Omental fat pad (tissue), 4 donors: ENCODE results near the gene FPR1. TPM values are rescaled to one million over a fixed set of nuclear protein-coding genes. Genes with fewer than 3 reads are reported as not detected.
A peak's percentile ranks its signal among the peaks of the same experiment; 100 is the strongest.

Source experiments
- ATAC-seq: fragments of 150-250 bp; one replicate; pipeline ENCODE4 v1.9.1; 2016; ENCODE audit warnings: mild to moderate bottlenecking, moderate library complexity; ENCODE audit not compliant: low FRiP score
- DNase-seq: peaks from one replicate; pipeline ENCODE4 v3.0.0-alpha.2; 2019; ENCODE audit warnings: low spot score
- total RNA-seq, 4 donors: library from RNA; depleted of rRNA; stranded (reverse); fragments of >200 nt; gene quantifications; one replicate each; pipeline ENCODE4 v1.1.0, GENCODE V29; 2016
- TF ChIP-seq, protein P1 (sequence below), 3 donors: fragments of 450-650 bp; IDR thresholded peaks; one replicate each; pipeline ENCODE4 v1.5.1; 2016 to 2017; ENCODE audit warnings: antibody characterized with exemption in 3 of 3, mild to moderate bottlenecking in 3 of 3, moderate library complexity in 2 of 3

FPR1 gene
- total RNA-seq, 4 donors from 2014 or later, result 15.0 to 77.5 (median 56.5) TPM

- TF ChIP-seq, protein P1, sequence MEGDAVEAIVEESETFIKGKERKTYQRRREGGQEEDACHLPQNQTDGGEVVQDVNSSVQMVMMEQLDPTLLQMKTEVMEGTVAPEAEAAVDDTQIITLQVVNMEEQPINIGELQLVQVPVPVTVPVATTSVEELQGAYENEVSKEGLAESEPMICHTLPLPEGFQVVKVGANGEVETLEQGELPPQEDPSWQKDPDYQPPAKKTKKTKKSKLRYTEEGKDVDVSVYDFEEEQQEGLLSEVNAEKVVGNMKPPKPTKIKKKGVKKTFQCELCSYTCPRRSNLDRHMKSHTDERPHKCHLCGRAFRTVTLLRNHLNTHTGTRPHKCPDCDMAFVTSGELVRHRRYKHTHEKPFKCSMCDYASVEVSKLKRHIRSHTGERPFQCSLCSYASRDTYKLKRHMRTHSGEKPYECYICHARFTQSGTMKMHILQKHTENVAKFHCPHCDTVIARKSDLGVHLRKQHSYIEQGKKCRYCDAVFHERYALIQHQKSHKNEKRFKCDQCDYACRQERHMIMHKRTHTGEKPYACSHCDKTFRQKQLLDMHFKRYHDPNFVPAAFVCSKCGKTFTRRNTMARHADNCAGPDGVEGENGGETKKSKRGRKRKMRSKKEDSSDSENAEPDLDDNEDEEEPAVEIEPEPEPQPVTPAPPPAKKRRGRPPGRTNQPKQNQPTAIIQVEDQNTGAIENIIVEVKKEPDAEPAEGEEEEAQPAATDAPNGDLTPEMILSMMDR (IDR thresholded peaks at IDR 0.05), result no peak
- DNase-seq, result peak; percentile 33
- peak; percentile 7 for ATAC-seq
These were observed 48.7 kb downstream of the FPR1 start for GRCh38 chr19:51702825-51703574.

DNA sequence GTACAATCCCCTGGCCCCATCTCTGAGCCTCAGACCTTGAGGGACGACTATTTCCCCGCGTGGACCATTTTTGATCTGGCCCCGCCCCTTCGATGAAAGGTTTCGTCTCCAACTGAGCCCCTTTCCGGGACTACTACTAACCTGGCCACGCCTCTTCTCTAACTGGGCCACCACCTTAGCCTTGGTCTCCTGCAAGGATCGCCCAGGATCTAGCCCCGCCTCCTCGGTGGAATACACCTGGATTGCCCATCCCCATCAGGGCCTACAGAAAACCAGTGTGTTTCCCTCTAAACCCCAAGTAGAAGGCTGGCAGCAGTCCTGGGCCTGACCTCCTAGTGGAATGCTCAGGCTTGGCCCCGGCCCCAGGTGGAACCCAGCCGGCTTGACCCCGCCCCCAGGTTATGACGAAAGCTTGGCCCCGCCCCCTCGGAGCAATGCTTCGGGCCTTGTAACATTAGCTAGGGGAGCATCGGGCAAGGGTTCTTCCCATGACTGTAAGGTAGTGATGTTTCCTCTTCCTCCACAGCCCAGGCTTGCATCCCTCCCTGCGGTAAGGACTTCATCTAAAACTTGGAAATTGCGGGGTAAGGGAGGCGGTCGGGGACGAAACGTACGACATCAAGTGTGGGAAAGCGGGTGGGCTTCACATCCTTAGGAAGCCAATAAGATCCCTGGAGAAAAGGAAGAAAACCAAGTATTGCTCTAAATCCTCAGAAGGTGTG is 49.4 kb downstream of the FPR1 start:
- DNase-seq (peak; percentile 81), ATAC-seq (peak; percentile 24)
- TF ChIP-seq, protein P1 (IDR thresholded peaks at IDR 0.05), result no peak

DNA sequence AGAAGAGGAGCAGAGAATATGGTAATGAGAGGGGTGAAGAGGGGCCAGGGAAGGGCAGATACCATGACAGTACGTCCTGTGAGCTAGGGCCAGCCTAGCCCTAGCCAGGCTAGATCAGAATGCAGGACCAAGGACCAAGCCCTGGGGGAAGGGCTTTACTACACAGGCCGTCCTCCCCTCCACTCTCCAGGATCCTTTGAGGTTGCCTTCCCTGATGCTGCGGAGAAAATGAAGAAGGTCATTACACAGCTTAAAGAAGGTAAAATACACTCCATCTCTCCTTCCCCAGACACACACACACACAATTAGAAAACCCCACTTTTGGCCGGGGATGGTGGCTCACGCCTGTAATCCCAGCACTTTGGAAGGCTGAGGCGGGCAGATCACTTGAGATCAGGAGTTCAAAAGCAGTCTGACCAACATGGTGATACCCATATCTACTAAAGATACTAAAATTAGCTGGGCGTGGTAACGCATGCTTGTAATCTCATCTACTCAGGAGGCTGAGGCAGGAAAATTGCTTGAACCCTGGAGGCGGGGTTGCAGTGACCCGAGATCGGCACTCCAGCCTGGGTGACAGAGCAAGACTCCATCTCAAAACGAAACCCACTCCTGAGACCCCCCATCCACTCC is 50.1 kb downstream of the FPR1 start:
- DNase-seq (peak; percentile 18), ATAC-seq (peak; percentile 0)
- TF ChIP-seq, protein P1 (IDR thresholded peaks at IDR 0.05), result no peak

DNA sequence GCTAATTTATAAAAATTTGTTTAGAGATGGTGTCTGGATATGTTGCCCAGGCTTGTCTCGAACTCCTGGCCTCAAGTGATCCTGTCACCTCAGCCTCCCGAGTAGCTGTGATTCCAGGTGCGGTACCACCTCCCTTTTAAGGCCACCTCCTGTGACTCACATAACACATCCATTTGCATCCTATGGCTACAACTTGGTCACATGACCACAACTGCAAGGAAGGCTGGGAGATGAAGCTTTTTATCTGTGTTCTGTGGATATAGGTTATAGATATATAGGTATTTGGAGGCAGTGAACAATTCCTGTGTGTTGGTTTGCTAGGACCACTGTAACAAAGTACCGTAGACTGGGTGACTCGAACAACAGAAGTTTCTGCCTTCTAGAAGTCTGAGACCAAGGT is 52.5 kb downstream of the FPR1 start:
- no peak for DNase-seq
- TF ChIP-seq, protein P1 (IDR thresholded peaks at IDR 0.05), result no peak
- no peak for ATAC-seq

DNA sequence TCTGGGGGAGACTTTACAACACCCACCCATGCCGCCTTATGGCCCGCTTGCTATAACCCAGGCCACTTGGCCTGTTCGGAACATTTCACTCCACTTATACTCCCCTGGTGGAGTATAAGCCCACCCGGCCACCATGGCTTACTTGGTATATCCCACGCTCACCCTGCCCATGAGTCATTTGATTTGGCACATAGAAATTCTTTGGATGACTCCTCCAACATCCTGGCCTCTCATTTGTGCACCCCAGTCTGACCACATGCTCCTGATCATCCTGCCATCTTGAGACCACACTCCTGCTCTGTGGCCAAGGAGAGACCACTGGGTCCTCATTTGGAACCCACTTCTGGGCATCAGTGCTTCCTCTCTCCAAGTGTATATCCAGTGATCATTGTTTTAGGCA is 53.4 kb downstream of the FPR1 start:
- ATAC-seq, result no peak
- TF ChIP-seq, protein P1 (IDR thresholded peaks at IDR 0.05), result no peak

GRCh38 chr19:51697169-51697776 is 54.4 kb downstream of the FPR1 start:
- TF ChIP-seq, protein P1 (IDR thresholded peaks at IDR 0.05), result no peak
- ATAC-seq (no peak), DNase-seq (no peak)

More for the DNA sequence above, 53.4 kb downstream of the FPR1 start:
- no peak for DNase-seq
